Measurements from ENCODE around the gene MCCC1.

The MCCC1 gene

DNA sequence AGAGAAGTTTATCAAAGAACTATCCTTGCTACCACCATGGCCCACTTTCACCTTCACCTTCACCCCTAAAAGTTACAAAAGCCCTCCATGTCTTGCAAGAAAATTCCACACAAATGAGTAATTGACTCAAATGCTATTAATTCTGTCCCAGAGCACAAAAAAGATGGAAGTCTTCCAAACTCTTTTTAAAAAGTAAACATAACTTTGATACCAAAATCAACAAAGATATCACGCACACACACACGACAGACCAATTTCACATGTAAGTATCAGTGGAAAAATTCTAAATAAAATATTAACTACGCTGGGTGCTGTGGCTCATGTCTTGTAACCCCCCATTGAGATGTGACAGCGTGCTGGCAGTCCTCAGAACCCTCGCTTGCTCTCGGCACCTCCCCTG lies 1.1 kb upstream of the MCCC1 start:
- DNase-seq (ENCODE audit: insufficient read length, low spot score) (no peak), FAIRE-seq (no peak)
- TF ChIP-seq, protein P1, sequence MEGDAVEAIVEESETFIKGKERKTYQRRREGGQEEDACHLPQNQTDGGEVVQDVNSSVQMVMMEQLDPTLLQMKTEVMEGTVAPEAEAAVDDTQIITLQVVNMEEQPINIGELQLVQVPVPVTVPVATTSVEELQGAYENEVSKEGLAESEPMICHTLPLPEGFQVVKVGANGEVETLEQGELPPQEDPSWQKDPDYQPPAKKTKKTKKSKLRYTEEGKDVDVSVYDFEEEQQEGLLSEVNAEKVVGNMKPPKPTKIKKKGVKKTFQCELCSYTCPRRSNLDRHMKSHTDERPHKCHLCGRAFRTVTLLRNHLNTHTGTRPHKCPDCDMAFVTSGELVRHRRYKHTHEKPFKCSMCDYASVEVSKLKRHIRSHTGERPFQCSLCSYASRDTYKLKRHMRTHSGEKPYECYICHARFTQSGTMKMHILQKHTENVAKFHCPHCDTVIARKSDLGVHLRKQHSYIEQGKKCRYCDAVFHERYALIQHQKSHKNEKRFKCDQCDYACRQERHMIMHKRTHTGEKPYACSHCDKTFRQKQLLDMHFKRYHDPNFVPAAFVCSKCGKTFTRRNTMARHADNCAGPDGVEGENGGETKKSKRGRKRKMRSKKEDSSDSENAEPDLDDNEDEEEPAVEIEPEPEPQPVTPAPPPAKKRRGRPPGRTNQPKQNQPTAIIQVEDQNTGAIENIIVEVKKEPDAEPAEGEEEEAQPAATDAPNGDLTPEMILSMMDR (IDR thresholded peaks at IDR 0.05; ENCODE audit: insufficient read depth, missing control alignments): no peak

DNA sequence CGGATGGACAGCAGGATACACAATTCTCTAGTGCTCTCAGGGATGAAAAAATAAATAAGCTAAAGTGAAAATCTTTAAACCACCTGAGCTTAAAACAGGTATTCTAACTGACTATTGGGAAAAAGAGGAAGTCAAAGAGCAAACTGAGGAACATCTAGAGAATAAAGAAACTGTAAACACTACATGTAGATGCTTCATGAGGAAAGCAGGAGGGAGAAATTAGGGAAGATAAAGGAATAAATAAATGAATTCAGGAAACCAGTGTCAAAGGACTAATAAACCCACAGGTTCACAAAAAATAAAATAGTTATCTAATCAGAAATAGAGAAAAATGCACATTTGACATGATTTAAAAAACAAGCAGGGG lies 525 bp upstream of the MCCC1 start:
- TF ChIP-seq, protein P1 (IDR thresholded peaks at IDR 0.05; ENCODE audit: insufficient read depth, missing control alignments): no peak
- FAIRE-seq: no peak
- DNase-seq (ENCODE audit: insufficient read length, low spot score): no peak

DNA sequence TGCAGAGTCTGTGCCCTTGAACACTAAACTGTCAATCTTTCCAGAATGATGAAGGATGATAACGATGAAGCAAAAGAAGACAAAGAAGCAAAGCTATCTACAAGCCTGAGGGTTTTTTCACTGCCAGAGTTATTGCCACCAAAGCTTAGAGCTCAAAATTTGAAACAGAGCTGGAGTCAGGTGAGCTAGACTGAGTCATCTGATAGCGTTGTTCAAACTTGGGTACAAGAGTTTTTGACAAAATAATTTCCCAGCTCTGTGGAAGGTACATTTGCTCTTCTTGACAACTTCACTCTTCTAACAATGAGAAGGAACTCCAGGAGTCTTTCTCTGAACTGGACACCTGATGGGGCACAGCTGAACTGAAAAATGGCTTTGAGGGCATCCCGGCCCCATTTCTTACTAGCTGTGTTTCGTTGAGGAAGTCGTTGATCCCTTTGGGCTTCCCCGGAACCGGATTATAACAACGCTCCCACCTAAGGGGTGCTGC lies 715 bp downstream of the MCCC1 start:
- TF ChIP-seq, protein P1 (IDR thresholded peaks at IDR 0.05; ENCODE audit: insufficient read depth, missing control alignments): no peak

DNA sequence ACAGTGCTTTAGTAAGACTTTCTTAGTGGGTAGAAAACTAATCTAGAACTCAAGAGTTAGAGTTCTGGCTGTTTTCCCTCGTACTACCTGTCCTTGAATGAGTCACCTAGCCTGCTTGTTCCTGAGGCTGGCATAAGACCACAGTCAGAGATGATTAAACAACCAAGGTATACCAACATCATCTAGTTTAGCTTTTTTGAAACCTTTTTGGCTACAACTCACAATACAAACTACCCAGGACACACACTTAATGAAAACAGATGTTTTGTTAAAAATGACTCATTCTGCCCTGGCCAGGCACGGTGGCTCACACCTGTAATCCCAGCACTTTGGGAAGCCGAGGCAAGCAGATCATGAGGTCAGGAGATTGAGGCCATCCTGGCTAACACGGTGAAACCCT lies 4.6 kb downstream of the MCCC1 start:
- FAIRE-seq (no peak), DNase-seq (ENCODE audit: insufficient read length, low spot score) (no peak)
- TF ChIP-seq, protein P1 (IDR thresholded peaks at IDR 0.05; ENCODE audit: insufficient read depth, missing control alignments): no peak

More for the DNA sequence above, 715 bp downstream of the MCCC1 start:
- no peak for DNase-seq (ENCODE audit: insufficient read length, low spot score)
- FAIRE-seq: no peak

DNA sequence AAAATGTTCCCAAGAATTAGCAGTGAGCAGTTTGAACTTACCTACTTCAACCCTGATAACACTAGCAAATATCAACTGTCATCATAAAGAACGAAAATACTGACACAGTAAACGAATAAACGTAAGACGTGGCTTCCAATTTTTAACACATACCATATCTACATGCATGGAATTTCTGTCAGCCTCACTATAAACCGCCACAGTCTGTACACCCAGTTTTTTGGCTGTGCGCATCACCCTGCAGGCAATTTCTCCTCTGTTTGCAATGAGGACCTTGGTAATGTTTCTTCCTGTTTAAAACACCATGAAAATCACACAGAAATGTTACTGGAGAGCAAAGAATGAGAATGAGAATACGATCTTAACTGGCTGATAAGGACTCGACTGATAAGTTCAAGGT lies 7.0 kb downstream of the MCCC1 start:
- DNase-seq (ENCODE audit: insufficient read length, low spot score): no peak
- no peak for FAIRE-seq
- TF ChIP-seq, protein P1 (IDR thresholded peaks at IDR 0.05; ENCODE audit: insufficient read depth, missing control alignments): no peak

DNA sequence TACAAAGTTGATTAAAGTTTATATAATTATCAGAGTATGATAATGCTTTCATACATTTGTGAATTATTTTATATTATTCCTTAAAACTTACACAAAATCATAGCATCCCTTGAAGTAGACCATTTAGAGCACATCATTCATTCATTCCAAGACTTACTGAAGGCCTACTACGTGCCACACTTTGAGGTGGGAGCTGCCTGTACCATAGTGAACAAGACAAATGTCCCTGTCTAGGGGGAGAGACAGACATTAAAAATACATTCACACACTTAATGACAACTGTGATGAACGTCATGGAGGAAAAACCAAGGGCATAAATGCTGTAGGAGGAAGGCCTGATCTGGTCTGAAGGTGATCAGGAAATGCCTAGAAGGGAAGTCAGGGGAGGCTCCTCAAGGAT lies 12.1 kb downstream of the MCCC1 start:
- no peak for FAIRE-seq
- no peak for DNase-seq (ENCODE audit: insufficient read length, low spot score)
- TF ChIP-seq, protein P1 (IDR thresholded peaks at IDR 0.05; ENCODE audit: insufficient read depth, missing control alignments): no peak

DNA sequence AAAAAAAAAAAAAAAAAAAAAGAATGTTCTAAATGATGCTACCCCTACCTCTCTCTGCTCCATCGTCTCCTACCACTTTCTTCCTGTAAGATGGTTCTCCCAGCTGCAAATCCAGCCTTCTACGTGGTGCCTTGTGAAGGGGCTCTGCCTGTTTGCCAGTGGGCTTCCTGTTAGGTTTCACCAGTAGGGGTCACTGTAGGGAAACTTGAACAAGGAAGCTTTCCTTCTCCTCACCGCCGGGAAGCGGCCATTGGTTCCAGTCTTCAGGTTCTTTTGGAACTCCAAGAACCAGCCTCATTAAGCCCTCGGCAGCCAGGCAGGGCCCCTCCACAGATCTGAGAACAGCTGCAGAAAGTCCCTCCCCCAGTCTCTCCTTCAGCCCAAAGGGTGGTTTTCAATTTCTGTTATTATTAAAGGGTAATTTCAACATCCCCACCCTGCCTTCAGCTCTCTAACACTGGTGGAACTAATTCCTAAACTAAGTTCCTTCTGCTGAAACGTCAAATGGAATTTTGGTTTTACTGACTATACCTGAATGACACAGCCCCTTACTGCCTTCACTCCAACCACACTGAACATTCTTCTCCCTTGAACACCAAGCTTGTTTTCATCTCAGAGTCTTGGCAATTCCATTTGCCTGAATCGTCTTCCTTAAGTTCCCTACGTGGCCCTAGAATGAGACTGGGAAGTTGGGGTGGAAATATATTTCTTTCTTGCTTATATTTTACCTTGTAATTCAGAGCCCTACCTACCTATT lies 13.5 kb downstream of the MCCC1 start:
- TF ChIP-seq, protein P1 (IDR thresholded peaks at IDR 0.05; ENCODE audit: insufficient read depth, missing control alignments): peak; percentile 24
- no peak for FAIRE-seq

More for the DNA sequence above, 13.5 kb downstream of the MCCC1 start:
- no peak for DNase-seq (ENCODE audit: insufficient read length, low spot score)

All from D721Med (cell line).